VCaP (cell line): ENCODE data around the gene ARIH1.
A peak's percentile ranks its signal among the peaks of the same experiment; 100 is the strongest.

Source experiments
- H3K27ac ChIP-seq: fragments of 450-650 bp; 2 replicates; pipeline ENCODE4 v1.5.1; 2017
- TF ChIP-seq, protein P1 (sequence below): fragments of 450-650 bp; conservative IDR thresholded peaks from 2 replicates; pipeline ENCODE4 v1.5.1; 2017; ENCODE audit warnings: mild to moderate bottlenecking, moderate library complexity

The ARIH1 gene

DNA sequence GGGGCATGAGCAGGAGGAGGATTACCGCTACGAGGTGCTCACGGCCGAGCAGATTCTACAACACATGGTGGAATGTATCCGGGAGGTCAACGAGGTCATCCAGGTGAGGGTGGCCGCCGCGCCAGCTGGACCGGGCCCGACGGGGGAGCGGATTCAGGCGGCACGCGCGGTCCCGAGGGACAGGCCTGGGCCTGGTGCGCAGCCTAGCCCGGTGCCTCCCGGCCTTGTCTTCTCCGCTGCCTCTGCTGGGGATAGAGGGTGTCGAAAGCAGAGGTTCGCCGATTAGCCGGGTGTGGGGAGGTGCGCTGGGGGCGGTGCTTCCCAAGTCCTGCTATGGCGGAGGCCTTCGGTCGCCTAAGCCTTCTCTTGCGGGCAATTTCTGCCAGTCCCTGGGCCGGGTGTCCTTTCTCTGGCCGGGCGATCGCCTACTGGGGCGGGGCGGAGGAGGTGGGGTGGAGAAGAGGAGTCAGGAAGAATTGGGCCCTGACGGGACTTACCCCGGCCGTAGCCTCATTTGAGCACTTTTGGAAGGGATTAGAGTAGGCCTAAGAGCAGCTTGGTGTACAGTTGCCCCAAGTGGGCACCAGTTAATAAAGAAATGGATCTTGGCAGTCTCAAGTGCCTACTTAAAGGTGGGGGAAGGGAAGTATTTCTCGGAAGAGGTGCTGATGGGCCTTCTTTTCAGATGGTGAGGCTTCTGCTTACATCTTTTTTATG, 940 bp downstream of the ARIH1 start:
- TF ChIP-seq, protein P1, sequence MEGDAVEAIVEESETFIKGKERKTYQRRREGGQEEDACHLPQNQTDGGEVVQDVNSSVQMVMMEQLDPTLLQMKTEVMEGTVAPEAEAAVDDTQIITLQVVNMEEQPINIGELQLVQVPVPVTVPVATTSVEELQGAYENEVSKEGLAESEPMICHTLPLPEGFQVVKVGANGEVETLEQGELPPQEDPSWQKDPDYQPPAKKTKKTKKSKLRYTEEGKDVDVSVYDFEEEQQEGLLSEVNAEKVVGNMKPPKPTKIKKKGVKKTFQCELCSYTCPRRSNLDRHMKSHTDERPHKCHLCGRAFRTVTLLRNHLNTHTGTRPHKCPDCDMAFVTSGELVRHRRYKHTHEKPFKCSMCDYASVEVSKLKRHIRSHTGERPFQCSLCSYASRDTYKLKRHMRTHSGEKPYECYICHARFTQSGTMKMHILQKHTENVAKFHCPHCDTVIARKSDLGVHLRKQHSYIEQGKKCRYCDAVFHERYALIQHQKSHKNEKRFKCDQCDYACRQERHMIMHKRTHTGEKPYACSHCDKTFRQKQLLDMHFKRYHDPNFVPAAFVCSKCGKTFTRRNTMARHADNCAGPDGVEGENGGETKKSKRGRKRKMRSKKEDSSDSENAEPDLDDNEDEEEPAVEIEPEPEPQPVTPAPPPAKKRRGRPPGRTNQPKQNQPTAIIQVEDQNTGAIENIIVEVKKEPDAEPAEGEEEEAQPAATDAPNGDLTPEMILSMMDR = 0 out of 2 replicates have a peak, but pooled peaks have one; percentile 6
- H3K27ac ChIP-seq = peak overlapping the region; percentile 98

DNA sequence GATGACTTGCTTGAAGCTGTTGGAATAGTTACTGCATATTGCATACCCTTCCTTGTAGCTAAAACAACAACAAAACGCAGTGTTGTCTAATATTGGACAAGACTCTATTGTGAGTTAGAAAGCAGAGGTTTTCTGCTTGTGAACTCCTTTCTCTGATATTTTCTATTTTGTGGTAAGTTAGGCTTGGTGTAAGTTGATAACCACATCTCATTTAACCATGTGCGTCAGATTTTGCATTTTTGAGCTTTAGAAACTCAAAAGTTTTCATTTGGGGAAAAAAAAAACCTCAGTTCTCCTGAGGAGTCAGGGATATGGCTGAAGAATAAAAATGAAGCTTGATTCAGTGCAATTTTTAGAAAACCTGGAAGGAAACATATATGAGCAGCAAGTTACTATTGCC, 1.5 kb downstream of the ARIH1 start:
- TF ChIP-seq, protein P1 = no peak

DNA sequence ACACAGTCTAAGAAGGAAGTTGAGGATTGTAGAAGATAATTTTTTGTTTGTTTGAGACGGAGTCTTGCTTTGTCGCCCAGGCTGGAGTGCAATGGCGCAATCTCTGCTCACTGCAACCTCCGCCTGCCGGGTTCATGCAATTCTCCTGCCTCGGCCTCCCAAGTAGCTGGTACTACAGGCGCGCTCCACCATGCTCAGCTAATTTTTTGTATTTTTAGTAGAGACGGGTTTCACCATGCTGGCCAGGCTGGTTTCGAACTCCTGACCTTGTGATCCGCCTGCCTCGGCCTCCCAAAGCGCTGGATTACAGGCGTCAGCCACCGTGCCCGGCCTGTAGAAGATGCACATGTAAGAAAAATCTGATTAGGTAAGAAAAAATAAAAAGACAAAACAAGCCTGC, 2.2 kb downstream of the ARIH1 start:
- H3K27ac ChIP-seq = peak overlapping the region; percentile 98

More for the DNA sequence above, 1.5 kb downstream of the ARIH1 start:
- H3K27ac ChIP-seq = peak overlapping the region; percentile 98

DNA sequence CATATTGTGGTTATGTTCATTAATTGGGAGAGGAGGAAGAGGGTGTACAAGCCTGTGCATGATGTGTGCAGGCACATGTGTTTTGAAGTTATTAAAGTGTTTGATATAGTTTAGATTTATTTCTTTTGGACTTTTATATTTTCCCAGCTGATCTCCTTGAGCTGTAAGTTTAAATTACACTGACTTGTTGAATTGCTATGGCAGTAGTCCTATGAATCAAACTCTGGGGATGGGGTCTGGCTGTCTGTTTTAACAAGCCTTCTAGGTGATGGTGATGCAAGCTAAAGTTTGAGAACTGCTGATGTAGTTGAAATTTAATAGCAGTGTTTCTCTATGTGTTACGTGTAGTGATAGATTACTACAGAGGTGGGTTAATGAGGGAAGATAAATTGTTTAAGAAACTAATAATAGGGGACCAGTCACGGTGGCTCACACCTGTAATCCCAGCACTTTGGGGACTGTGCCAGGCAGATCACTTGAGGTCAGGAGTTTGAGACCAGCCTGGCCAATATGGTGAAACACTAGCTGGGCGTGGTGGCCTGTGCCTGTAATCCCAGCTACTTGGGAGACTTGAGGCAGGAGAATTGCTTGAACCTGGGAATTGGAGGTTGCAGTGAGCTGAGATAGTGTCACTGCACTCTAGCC, 7.0 kb downstream of the ARIH1 start:
- TF ChIP-seq, protein P1 = no peak
- no peak overlapping the region for H3K27ac ChIP-seq

DNA sequence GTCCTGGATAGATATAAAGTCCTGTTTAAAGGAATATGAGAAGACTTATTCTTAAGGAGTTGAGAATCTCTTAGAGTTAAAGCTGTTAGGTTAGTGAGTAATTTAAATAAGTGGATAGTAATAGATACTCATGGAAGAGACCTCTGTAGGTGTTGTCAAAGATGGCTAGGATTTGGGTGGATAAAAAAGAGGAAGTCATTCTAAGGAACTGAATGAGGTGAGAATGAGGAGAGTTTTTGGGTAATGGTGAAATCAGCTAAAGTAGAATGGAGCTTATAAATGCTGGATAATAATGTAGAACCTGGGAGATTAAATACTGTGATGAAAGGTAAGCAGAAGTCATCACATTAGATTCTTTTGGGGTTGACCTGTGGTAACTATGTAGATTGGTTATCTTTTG, 8.1 kb downstream of the ARIH1 start:
- TF ChIP-seq, protein P1 = no peak
- H3K27ac ChIP-seq = no peak overlapping the region

DNA sequence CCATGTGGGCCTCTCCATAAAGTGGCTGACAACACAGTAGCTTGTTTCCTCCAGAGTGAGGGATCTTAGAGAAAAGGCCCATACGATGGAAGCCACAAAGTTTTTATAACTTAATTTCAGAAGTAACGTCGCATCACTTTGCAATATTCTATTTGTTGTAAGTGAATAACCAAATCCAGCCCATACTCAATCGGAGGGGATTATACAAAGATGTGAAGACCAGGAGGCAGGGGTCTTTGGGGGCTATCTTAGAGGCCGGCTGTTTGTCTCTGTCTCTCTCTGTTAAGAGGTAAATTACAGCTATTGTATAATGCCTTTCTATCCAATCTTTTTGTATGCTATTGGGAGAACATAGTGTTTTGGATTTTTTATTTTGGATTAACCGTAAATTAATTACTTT, 9.1 kb downstream of the ARIH1 start:
- H3K27ac ChIP-seq = no peak overlapping the region
- TF ChIP-seq, protein P1 = no peak

DNA sequence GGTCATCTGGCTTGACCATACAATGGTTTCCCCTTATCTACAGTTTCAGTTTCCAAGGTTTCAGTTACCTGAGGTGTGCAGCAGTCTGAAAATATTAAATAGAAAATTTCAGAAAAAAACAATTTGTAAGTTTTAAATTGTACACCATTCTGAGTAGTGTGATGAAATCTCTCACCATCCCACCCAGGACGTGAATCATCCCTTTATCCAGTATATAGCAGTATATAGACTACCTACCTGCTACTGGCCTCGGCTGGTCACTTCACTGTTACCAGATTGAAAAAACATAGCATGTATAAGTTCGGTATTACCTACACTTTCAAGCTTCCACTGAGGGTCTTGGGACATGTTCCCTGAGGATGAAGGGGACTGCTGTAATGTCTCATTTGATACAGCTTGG, 12.0 kb downstream of the ARIH1 start:
- no peak overlapping the region for H3K27ac ChIP-seq
- TF ChIP-seq, protein P1 = no peak

DNA sequence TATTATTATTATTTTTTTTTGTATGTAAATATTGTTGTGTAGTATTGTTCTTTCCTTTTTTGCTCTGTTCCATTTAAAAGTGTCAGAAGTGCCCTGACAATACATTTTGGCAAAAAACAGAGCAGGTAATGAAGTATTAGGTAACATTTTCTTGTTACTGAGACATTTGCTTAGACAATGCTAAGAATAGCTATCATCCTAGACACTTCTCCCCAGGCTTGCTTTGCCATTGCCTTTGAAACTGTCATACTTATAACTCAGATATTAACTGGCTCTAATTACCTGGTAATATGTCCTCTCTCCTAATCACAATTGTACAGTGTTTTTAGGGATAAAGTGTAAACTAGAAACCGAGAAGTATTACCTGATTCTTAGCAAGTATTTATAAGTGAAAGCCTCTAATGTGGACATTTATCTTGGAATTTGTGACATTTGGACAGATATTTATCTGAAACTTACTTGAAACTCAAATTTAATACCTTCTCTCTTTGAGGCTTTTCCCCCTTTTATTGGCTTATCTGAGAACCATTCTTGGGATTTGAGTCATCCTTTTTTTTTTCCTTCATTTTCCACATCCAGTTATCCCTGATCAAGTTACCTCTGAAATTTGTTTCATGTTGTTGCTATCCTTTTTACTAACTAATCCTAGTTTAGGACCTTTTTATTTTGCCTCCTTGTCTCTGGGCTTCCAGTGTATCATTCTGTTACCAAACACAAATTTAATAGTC, 13.1 kb downstream of the ARIH1 start:
- H3K27ac ChIP-seq = peak overlapping the region; percentile 63
- TF ChIP-seq, protein P1 = no peak
